Measurements from ENCODE around the gene CD69. TPM values are rescaled to one million over a fixed set of nuclear protein-coding genes. Genes with fewer than 3 reads are reported as not detected.

CD69 gene
- polyA plus RNA-seq, 1 donor from 2014 or later: 0.72 TPM

- Histone ChIP-seq H2AFZ (ENCODE audit: low read depth, low read length) (no peak overlapping the region), H3K4me2 (ENCODE audit: low read length) (no peak overlapping the region), H3K9me3 (ENCODE audit: low read length) (no peaks in the 10 kb centered on the region), H3K9me2 (ENCODE audit: insufficient read depth, low read length) (no peaks in the 10 kb centered on the region), H3K27ac (ENCODE audit: low read length) (no peak overlapping the region), H3F3A (ENCODE audit: insufficient read depth, low read length, poor library complexity, severe bottlenecking) (no peaks in the 10 kb centered on the region), H3K4me3 (ENCODE audit: low read length) (no peak overlapping the region), H4K20me1 (ENCODE audit: insufficient read depth) (no peaks in the 10 kb centered on the region), H3K27me3 (ENCODE audit: insufficient read depth, low read depth, low read length) (no peaks in the 10 kb centered on the region), H3K79me2 (replicated peaks; ENCODE audit: insufficient read depth, low read length) (no peaks in the 10 kb centered on the region), H3K36me3 (ENCODE audit: insufficient read depth, low read length) (no peaks in the 10 kb centered on the region), H3K9ac (ENCODE audit: low read length) (no peak overlapping the region)
- no peak for TF ChIP-seq EP300 (conservative IDR thresholded peaks at IDR 0.05; ENCODE audit: poor library complexity, severe bottlenecking)
- TF ChIP-seq CTCF (IDR thresholded peaks at IDR 0.05; ENCODE audit: poor library complexity, severe bottlenecking): no peak
- TF ChIP-seq MXI1 (conservative IDR thresholded peaks at IDR 0.05; ENCODE audit: poor library complexity, severe bottlenecking): no peak
- TF ChIP-seq RAD21 (conservative IDR thresholded peaks at IDR 0.05): no peak
- no peak for TF ChIP-seq SMC3 (conservative IDR thresholded peaks at IDR 0.05; ENCODE audit: poor library complexity)
- TF ChIP-seq TAF1 (IDR thresholded peaks at IDR 0.05; ENCODE audit: low read depth): no peak
- TF ChIP-seq POLR2AphosphoS5 (IDR thresholded peaks at IDR 0.05): no peak
- no peak for TF ChIP-seq EZH2 (IDR thresholded peaks at IDR 0.05; ENCODE audit: borderline replicate concordance, insufficient read depth, low read length, poor library complexity, severe bottlenecking)
- no peak for TF ChIP-seq REST (IDR thresholded peaks at IDR 0.05; ENCODE audit: borderline replicate concordance)
Measured at GRCh38 chr12:9793779-9794395, 33.2 kb upstream of the CD69 start.

- Histone ChIP-seq H3K9me2 (ENCODE audit: insufficient read depth, low read length) (no peaks in the 10 kb centered on the region), H3K9ac (ENCODE audit: low read length) (no peak overlapping the region), H3K36me3 (ENCODE audit: insufficient read depth, low read length) (no peaks in the 10 kb centered on the region), H3K4me2 (ENCODE audit: low read length) (no peak overlapping the region), H3K9me3 (ENCODE audit: low read length) (no peaks in the 10 kb centered on the region), H3K27me3 (ENCODE audit: insufficient read depth, low read depth, low read length) (no peaks in the 10 kb centered on the region), H3K79me2 (replicated peaks; ENCODE audit: insufficient read depth, low read length) (no peaks in the 10 kb centered on the region), H4K20me1 (ENCODE audit: insufficient read depth) (no peaks in the 10 kb centered on the region), H3F3A (ENCODE audit: insufficient read depth, low read length, poor library complexity, severe bottlenecking) (no peaks in the 10 kb centered on the region), H3K27ac (ENCODE audit: low read length) (no peak overlapping the region), H3K4me3 (ENCODE audit: low read length) (no peak overlapping the region), H2AFZ (ENCODE audit: low read depth, low read length) (no peak overlapping the region)
- TF ChIP-seq TAF1 (IDR thresholded peaks at IDR 0.05; ENCODE audit: low read depth) (no peak), REST (IDR thresholded peaks at IDR 0.05; ENCODE audit: borderline replicate concordance) (no peak), MXI1 (conservative IDR thresholded peaks at IDR 0.05; ENCODE audit: poor library complexity, severe bottlenecking) (no peak), SMC3 (conservative IDR thresholded peaks at IDR 0.05; ENCODE audit: poor library complexity) (no peak), RAD21 (conservative IDR thresholded peaks at IDR 0.05) (no peak), POLR2AphosphoS5 (IDR thresholded peaks at IDR 0.05) (no peak), EZH2 (IDR thresholded peaks at IDR 0.05; ENCODE audit: borderline replicate concordance, insufficient read depth, low read length, poor library complexity, severe bottlenecking) (no peak), EP300 (conservative IDR thresholded peaks at IDR 0.05; ENCODE audit: poor library complexity, severe bottlenecking) (no peak), CTCF (IDR thresholded peaks at IDR 0.05; ENCODE audit: poor library complexity, severe bottlenecking) (no peak)
Measured at GRCh38 chr12:9792961-9793617, 32.4 kb upstream of the CD69 start.

Data from neural cell (in vitro differentiated cells).